HG03108 (cell line): Measurements from ENCODE around the gene FKTN.
"Not testable (repeated sequence)": the region's sequence is repeated elsewhere in the genome, so short reads cannot be mapped to it uniquely, and the experiment has no call there.

Experiments used
- ATAC-seq: cut with Tn5 transposase; IDR thresholded peaks from one replicate; pipeline ENCODE4 v1.9.1; 2021; ENCODE audit warnings: moderate library complexity; ENCODE audit not compliant: unreplicated experiment

FKTN gene

DNA sequence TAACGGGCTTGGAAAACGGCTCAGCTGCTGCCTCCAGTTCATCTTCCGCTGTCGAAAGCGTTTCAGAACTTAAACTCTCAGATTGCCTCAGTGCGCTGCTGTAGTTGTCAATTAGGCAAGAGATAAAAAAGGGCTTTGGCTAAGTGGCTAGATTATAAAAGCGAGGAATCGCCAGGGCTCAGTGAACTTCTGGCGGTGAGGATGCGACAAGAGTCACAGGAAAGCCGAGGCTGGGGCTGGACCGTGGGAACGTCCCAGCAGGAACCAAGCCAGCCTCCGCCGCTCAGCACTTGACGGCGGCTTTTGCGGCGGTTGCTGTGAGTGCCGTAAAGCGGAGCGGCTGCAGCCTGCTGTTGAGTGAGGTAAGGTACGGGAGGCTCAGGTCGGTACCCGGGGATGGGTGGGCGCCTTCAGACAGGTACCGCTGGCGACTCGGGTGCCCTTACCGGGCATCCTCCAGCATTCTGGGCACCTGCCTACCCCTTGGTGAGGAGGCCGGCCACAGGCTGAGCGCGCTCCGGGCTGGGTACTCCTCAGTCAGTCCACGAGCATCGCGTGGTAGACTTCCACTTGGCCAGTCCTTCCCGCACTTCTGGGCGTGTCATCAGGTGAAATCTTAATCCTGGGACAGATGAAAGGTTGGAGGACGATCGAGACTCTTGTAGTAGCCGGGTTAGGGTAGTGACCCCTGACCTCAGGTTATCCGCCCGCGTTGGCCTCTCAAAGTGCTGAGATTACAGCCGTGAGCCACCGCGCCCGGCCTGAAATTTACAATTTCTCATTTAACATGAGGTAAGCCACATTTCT, at the start of gene FKTN:
Gene FKTN (plus strand): TSS at position 328 of the 807 bp plus-strand sequence. CDS start 16,902 bp downstream, outside the sequence.
- ATAC-seq = peak; percentile 98

DNA sequence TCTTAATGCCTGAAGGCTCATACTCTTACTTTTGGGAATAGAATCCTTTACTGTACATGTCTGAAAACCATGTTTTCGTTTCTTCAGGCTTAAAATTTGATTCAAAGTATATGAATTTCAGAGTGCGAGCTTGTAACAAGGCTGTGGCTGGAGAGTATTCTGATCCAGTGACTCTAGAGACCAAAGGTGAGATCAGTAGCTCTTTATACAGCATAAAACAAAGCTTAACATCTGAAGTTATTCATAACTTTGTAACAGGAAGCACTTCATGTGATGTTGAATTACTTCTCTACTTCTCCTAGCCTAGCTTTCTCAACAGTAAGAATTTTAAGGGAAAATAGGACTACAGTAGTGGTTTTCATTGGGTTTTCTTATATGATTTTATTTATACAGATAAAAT, 49.4 kb upstream of the FKTN start:
- no peak for ATAC-seq

DNA sequence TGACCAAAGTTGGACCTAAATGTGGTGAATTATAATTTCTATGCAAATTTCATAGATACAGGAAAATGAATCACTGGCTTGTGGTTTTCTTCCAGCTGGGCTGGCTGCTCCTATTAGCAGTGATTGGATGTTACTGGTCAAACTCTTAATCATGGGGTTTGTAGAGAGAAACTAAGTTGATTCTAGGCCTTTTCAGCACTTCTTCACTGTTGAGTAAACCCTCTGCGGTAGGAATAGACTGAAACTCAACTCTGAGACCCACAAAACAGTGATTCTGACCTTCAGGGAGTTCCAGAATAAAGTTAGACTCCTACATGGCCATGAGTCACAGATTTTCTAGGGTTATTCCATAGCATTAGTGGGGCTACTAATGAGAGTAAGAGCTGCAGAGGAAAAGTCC, 47.9 kb upstream of the FKTN start:
- ATAC-seq = no peak

DNA sequence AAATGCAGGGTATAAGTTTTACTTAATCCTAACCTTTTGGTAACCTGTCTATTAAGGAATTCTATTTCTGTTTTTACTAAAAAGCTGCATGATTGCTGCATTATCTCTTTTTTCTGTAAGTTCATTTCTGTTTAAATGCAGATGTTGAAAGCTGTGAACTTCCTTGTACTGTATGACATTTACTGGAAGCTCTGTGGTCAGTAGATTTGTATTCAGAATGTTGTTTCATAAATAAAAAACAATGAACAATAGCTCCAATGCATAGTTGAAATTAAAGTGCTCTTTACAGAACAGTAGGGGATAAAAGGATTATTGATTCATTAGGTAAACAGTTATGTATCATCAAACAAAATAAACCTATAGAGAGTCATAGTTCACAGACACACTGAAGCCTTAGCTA, 46.5 kb upstream of the FKTN start:
- no peak for ATAC-seq

DNA sequence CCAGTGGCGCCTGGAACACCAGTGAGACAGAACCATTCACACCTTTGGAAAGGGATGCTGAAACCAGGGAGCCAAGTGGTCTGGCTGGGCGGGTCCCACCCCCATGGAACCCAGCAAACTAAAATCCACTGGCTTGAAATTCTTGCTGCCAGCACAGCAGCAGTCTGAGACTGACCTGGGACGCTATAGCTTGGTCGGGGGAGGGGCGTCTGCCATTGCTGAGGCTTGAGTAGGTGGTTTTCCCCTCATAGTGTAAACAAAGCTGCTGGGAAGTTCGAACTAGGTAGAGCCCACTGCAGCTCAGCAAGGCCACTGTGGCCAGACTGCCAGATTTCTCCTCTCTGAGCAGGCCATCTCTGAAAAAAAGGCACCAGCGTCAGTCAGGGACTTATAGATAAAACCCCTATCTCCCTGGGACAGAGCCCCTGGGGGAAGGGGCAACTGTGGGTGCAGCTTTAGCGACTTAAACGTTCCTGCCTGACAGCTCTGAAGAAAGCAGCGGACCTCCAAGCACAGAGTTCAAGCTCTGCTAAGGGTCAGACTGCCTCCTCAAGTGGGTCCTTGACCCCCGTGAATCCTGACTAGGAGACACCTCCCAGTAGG, 42.0 kb upstream of the FKTN start:
- ATAC-seq = no peak

DNA sequence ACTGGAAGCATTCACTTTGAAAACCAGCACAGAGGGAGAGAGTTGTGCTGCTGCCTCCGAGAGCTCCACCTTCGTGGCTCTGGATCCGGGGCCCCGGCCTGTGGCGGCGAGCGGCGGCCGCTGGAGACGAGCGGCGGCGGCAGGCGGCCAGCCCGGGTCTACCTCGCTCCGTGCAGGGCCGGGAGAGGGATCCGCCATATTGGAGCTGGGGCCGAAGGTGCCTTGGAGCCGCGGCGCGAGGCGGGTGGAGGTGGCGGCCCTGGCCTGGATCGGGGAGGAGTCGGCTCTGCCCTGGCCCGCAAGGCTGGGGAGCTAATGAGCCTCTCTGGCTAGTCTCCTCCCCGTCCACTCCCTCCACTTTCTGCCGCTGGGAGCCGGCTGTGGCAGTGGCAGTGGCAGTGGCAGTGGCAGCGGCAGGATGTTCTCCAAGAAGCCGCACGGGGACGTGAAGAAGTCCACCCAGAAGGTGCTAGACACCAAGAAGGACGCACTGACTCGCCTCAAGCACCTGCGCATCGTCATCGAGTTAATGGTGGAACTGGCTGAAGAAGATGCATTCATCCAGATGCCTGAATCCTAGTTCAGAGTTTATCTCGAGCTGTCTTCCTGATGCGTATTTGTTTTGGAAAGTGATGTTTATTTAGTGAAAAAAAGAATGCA, 38.1 kb upstream of the FKTN start:
- peak; percentile 46 for ATAC-seq

DNA sequence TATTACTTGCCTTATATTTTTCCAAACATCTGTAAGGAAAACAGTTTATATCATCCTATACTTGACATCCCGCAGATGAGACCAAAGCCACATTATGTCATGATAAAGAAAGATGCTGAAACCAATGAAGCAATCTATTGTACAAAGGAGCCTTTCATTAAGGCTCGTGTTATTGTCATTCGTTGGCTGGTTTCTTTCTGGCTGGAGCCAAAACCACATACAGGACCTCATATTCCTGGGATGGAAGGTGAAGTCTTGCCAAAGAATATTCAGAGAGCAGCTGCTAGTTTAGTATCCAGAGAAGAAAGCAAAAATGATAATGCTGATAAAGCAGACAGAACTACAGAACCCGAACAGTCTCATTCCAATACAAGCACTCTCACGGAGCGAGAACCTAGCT, 36.9 kb upstream of the FKTN start:
- ATAC-seq = not testable (repeated sequence)

DNA sequence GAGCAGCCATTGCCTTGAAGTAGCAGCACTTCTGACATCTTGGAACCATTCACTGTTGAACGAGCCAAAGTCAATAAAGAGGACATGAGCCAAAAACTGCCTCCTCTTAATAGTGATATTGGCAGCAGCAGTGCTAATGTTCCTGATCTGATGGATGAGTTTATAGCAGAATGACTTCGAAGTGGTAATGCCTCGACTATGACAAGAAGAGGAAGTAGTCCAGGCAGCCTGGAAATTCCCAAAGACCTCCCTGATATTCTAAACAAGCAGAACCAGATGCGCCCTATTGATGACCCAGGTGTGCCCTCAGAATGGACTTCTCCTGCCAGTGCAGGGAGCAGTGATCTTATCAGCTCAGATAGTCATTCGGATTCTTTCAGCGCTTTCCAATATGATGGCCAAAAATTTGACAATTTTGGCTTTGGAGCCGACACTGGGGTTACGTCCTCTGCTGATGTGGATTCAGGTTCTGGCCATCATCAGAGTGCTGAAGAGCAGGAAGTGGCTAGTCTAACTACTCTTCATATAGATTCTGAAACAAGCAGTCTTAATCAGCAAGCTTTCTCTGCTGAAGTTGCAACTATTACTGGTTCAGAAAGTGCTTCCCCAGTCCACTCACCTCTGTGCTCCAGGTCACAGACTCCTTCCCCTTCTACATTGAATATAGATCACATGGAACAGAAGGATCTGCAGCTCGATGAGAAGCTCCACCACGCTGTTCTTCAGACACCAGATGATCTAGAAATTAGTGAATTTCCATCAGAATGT, 35.1 kb upstream of the FKTN start:
- peak; percentile 86 for ATAC-seq

DNA sequence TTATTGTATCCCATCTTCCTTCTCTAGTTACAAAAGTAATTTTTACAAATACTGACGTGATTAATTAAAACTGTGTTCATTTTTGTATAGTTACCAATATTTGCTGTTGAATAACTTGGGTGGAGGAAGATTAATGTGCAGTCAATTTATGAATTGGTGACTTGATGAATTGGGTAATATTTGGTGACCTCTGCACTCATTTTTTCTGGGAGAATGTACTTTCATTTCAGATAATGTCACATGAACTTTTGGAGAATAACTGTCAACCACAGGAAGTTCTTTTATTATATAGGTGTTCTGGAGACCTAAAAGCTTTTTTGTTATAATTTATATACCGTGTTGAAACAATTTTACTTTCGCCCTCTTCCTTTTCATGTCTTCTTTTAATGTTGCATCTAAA, 26.4 kb upstream of the FKTN start:
- ATAC-seq = no peak

DNA sequence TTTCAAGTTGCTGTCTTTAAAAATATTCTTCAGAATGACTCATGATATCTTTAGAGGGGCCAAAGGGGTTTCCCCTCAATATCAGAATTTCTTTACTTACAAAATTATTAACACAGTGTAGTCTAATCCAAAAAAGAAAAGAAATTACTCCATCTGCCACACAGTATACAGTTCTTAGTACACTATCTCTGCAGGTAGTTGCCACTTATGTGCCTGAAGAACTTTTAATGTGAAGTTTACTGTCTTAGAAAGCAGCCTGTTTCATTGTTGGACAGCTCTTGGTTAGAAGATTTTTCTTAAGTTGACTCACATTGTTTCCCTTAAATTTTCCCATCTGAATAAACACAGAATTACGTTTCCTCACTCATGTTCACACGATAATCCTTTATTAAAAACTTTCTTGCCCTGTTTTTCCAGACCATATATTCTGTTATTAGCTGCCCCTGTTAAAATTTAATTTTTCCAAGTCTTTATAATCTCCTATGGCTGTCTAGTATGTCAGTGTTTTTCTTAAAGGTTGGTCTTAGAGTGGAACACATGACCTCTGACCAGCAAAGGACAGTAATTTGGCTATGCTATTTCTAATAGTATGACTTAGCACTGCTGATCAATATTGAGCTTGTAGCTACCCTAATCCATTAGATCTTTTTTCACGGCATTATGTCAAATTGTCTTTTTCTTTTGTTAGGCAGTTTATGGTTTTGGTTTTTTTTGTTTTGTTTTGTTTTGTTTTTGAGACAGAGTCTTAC, 21.8 kb upstream of the FKTN start:
- peak; percentile 70 for ATAC-seq

DNA sequence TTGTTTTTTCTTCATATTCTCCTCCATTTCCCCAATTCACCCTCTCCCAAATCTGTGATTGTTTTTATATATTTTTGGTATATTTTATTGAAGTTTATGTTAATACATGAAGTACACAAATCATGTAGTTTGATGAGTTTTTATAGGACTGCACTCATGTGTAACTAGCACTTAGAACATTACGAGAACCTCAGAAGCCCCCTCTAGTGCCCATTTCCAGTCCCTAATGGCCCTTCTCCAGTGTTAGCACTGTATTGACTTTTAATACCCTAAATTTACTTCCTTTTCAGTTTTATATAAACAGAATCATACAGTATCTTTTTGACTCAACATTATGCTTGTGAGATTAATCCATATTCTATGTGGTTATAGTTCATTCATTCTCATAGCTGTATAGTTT, 18.5 kb upstream of the FKTN start:
- ATAC-seq = no peak

GRCh38 chr9:105541838-105542237, 16.1 kb upstream of the FKTN start:
- ATAC-seq = peak; percentile 82

DNA sequence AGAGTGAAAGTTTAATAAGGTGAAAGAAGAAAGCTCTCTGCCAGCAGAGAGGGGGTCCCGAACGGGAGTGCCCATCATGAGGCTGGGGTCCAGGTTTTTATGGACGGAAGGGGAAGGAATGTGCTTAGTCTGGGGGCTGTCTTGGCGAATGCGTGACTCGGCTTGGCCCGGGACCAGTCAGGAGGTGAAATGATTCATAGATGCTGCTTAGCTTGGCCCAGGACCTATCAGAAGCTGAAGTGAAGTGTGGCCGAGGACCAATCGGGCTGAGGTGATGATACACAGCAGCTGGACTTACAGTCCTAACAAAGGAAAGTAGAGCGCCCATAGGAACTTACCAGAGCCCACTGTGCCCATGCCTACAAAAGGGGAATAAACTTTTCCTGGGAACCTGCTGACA, 3.9 kb upstream of the FKTN start:
- ATAC-seq = no peak

- ATAC-seq = no peak
Measured at GRCh38 chr9:105572455-105572854, 14.5 kb downstream of the FKTN start.

DNA sequence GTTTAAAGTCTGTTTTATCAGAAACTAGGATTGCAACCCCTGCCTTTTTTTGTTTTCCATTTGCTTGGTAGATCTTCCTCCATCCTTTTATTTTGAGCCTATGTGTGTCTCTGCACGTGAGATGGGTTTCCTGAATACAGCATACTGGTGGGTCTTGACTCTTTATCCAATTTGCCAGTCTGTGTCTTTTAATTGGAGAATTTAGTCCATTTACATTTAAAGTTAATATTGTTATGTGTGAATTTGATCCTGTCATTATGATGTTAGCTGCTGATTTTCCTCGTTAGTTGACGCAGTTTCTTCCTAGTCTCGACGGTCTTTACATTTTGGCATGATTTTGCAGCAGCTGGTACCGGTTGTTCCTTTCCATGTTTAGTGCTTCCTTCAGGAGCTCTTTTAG, 22.0 kb downstream of the FKTN start:
- not testable (repeated sequence) for ATAC-seq

DNA sequence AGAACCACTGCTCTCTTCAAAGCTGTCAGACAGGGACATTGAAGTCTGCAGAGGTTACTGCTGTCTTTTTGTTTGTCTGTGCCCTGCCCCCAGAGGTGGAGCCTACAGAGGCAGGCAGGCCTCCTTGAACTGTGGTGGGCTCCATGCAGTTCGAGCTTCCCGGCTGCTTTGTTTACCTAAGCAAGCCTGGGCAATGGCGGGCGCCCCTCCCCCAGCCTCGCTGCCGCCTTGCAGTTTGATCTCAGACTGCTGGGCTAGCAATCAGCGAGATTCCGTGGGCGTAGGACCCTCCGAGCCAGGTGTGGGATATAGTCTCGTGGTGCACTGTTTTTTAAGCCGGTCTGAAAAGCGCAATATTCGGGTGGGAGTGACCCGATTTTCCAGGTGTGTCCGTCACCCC, 23.6 kb downstream of the FKTN start:
- ATAC-seq = not testable (repeated sequence)

DNA sequence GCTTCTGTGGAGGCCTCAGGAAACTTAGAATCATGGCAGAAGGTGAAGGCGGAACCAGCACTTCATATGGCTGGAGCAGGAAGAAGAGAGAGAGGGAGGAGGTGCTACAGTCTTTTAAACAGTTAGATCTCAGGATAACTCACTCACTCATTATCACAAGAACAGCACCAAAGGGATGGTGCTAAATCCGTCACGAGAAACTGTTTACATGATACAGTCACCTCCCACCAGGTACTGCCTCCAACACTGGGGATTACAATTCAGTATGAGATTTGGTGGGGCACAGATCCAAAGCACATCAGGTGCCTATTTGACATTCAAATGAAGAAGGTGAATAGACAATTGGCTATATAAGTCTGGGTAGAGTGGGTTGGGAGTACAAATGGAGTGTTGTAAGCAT, 35.2 kb downstream of the FKTN start:
- no peak for ATAC-seq

- peak; percentile 60 for ATAC-seq
Measured at GRCh38 chr9:105608721-105609598, 51.0 kb downstream of the FKTN start.

DNA sequence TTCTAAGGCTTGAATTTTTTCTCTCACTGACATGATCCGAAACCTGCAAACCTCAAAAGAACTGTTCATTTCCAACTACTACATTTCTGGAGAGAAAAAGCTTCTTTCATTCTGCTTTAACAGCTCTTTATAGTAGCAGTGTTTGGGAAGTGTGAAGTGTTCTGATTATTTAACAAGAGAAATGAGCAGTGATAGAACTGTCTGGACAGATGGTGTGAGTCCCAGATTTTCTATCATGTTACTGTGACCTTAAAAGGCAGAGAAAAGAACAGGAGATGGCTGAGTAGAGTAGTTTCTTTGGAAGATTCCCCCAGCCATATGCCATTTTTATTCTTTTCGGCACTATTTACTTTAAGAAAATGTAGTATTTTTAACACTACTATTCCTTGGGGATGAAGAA, 63.1 kb downstream of the FKTN start:
- ATAC-seq = no peak

- no peak for ATAC-seq
Measured at GRCh38 chr9:105625088-105625487, 67.2 kb downstream of the FKTN start.
